Epithelial cell of proximal tubule (primary cell): ENCODE data around the gene MUC7. TPM values are rescaled to one million over a fixed set of nuclear protein-coding genes. Genes with fewer than 3 reads are reported as not detected.

Experiments
- DNase-seq: peaks from one replicate; pipeline ENCODE4 v3.0.0-alpha.2; 2011; ENCODE audit warnings: low read depth
- H3K4me3 ChIP-seq: 2 replicates; pipeline ENCODE4 v1.5.1; 2011; ENCODE audit warnings: low read depth, mild to moderate bottlenecking, low read length
- CTCF ChIP-seq: conservative IDR thresholded peaks from 2 replicates; pipeline ENCODE4 v1.5.1; 2012; ENCODE audit warnings: low read depth, mild to moderate bottlenecking, low read length
- total RNA-seq: library from RNA; depleted of rRNA; stranded (reverse); fragments of >200 nt; gene quantifications from 2 replicates; pipeline ENCODE4 v1.2.3, GENCODE V29; 2015

The MUC7 gene
- not detected in 2 replicates for total RNA-seq

GRCh38 chr4:70471897-70472296 lies at the start of gene MUC7:
TSS of gene MUC7 (plus strand) at chr4:70472197. CDS start at chr4:70474022, 1,825 bp downstream.
- no peak within 1 kb of the TSS for H3K4me3 ChIP-seq
- TF ChIP-seq CTCF: no peak
- DNase-seq: peak; percentile 7

GRCh38 chr4:70425306-70425705 lies 46.7 kb upstream of the MUC7 start:
- H3K4me3 ChIP-seq: no peak overlapping the region
- no peak for DNase-seq
- no peak for TF ChIP-seq CTCF

- TF ChIP-seq CTCF: no peak
Measured at GRCh38 chr4:70426789-70427188, 45.2 kb upstream of the MUC7 start.

GRCh38 chr4:70437197-70437596 lies 34.8 kb upstream of the MUC7 start:
- TF ChIP-seq CTCF: no peak
- H3K4me3 ChIP-seq: no peak overlapping the region
- DNase-seq: no peak

More at GRCh38 chr4:70426789-70427188, 45.2 kb upstream of the MUC7 start:
- DNase-seq: no peak
- H3K4me3 ChIP-seq: no peak overlapping the region

GRCh38 chr4:70442474-70442873 lies 29.5 kb upstream of the MUC7 start:
- no peak for TF ChIP-seq CTCF
- no peak overlapping the region for H3K4me3 ChIP-seq
- DNase-seq: no peak

GRCh38 chr4:70443329-70443728 lies 28.7 kb upstream of the MUC7 start:
- DNase-seq: no peak
- TF ChIP-seq CTCF: no peak
- H3K4me3 ChIP-seq: no peak overlapping the region

- TF ChIP-seq CTCF: no peak
- DNase-seq: no peak
- H3K4me3 ChIP-seq: no peak overlapping the region
Measured at GRCh38 chr4:70449220-70449619, 22.8 kb upstream of the MUC7 start.
